HCT116 (cell line): ENCODE measurements around the gene NXPE3. TPM values are rescaled to one million over a fixed set of nuclear protein-coding genes. Genes with fewer than 3 reads are reported as not detected.
A peak's percentile ranks its signal among the peaks of the same experiment; 100 is the strongest.

Experiments used
- ATAC-seq: fragments of 200-7000 bp; cut with Tn5 transposase; 2 replicates; pipeline ENCODE4 v1.9.1; 2020; ENCODE audit warnings: mild to moderate bottlenecking, moderate library complexity
- BruUV-seq: library from RNA; stranded (reverse); fragments of 400-500 nt; replicated peaks from 2 replicates; lab custom pipeline; 2021; lab: Mats Ljungman, UMichigan
- CTCF ChIA-PET: fragments of 300-600 bp; sonication (Branson Sonifier 250); formaldehyde crosslinking; loops from one replicate; lab custom pipeline; 2021; ENCODE audit warnings: antibody characterized with exemption; lab: Charles Lee
- POLR2A ChIA-PET: fragments of 300-600, 350-600 bp; sonication (Branson Sonifier 250); formaldehyde crosslinking; loops from one replicate; lab custom pipeline; 2021; ENCODE audit warnings: antibody characterized with exemption; lab: Charles Lee
- RAD21 ChIA-PET, 2 experiments: fragments of 300-600 bp; sonication (Branson Sonifier 250); formaldehyde crosslinking; loops; one replicate each; lab custom pipeline; 2023; ENCODE audit warnings: low total read pairs in 2 of 2; ENCODE audit not compliant: uncharacterized antibody in 2 of 2, unreplicated experiment in 2 of 2, low non-redundant PET in 1 of 2; lab: Charles Lee
- DNase-seq: peaks from one replicate; pipeline ENCODE4 v3.0.0-alpha.2; 2010; ENCODE audit warnings: low read depth, low spot score
- H2AFZ ChIP-seq: fragments of 200-600 bp; shearing (Covaris generic), sonication (generic); 2 replicates; pipeline ENCODE4 v1.6.1; 2017; ENCODE audit warnings: low read depth, mixed run types, mixed read lengths, antibody characterized with exemption, low read length; ENCODE audit not compliant: poor library complexity, severe bottlenecking
- H3K27ac ChIP-seq: 2 replicates; pipeline ENCODE4 v1.5.1; 2012; ENCODE audit warnings: low read depth, low read length
- H3K27me3 ChIP-seq: fragments of 200-600 bp; sonication (generic); 2 replicates; pipeline ENCODE4 v1.6.1; 2016; ENCODE audit warnings: mixed run types, low read length, mixed read lengths; ENCODE audit not compliant: insufficient read depth
- H3K36me3 ChIP-seq, 2 experiments: fragments of 200-500 bp in 1 of 2; fragments of 200-600 bp in 1 of 2; sonication (Bioruptor generic) in 1 of 2; sonication (generic) in 1 of 2; 2 replicates each; pipeline versions ENCODE4 v1.5.1 to v1.6.1; 2014 to 2016; ENCODE audit warnings: low read length in 2 of 2, inconsistent platforms in 1 of 2, mixed read lengths in 1 of 2, mixed run types in 1 of 2; ENCODE audit not compliant: insufficient read depth in 2 of 2, control insufficient read depth in 1 of 2
- H3K4me1 ChIP-seq, 2 experiments: fragments of 200-600 bp in 1 of 2; sonication (generic) in 1 of 2; 2 replicates each; pipeline versions ENCODE4 v1.5.1 to v1.6.1; 2012 to 2017; ENCODE audit warnings: low read length in 2 of 2, inconsistent platforms in 1 of 2, mild to moderate bottlenecking in 1 of 2, mixed read lengths in 1 of 2, mixed run types in 1 of 2, moderate library complexity in 1 of 2; ENCODE audit not compliant: insufficient read depth in 2 of 2, control insufficient read depth in 1 of 2
- H3K4me2 ChIP-seq: fragments of 200-600 bp; sonication (generic); 2 replicates; pipeline ENCODE4 v1.6.1; 2017; ENCODE audit warnings: mixed run types, low read length, mixed read lengths
- H3K4me3 ChIP-seq, 2 experiments: fragments of 200-600 bp in 1 of 2; sonication (generic) in 1 of 2; replicated peaks in 1 of 2; 2 replicates each; pipeline ENCODE4 v1.5.1; 2011 to 2016; ENCODE audit warnings: low read length in 2 of 2, control low read depth in 1 of 2, low read depth in 1 of 2, mild to moderate bottlenecking in 1 of 2, mixed read lengths in 1 of 2, mixed run types in 1 of 2
- H3K79me2 ChIP-seq: fragments of 200-600 bp; sonication (generic); 2 replicates; pipeline ENCODE4 v1.6.1; 2017; ENCODE audit warnings: mild to moderate bottlenecking, mixed run types, low read length, moderate library complexity, mixed read lengths; ENCODE audit not compliant: insufficient read depth
- H3K9ac ChIP-seq: fragments of 200-600 bp; sonication (generic); 2 replicates; pipeline ENCODE4 v1.6.1; 2016; ENCODE audit warnings: low read length, mixed read lengths
- H3K9me2 ChIP-seq: fragments of 200-600 bp; sonication (generic), shearing (Covaris generic); 2 replicates; pipeline ENCODE4 v1.6.1; 2017; ENCODE audit warnings: mixed run types, mild to moderate bottlenecking, moderate library complexity; ENCODE audit not compliant: insufficient read depth
- H3K9me3 ChIP-seq, 2 experiments: fragments of 200-500 bp in 1 of 2; fragments of 200-600 bp in 1 of 2; sonication (Bioruptor generic) in 1 of 2; sonication (generic) in 1 of 2; 2 replicates each; pipeline ENCODE4 v1.6.1; 2014 to 2017; ENCODE audit warnings: low read length in 2 of 2, mixed read lengths in 2 of 2, inconsistent platforms in 1 of 2, low read depth in 1 of 2, mild to moderate bottlenecking in 1 of 2, mixed run types in 1 of 2, moderate library complexity in 1 of 2; ENCODE audit not compliant: control insufficient read depth in 1 of 2, insufficient read depth in 1 of 2
- H4K20me1 ChIP-seq: fragments of 200-600 bp; sonication (generic), shearing (Covaris generic); 2 replicates; pipeline ENCODE4 v1.6.1; 2017; ENCODE audit warnings: mixed run types, mild to moderate bottlenecking, moderate library complexity; ENCODE audit not compliant: insufficient read depth
- ATF3 ChIP-seq: IDR thresholded peaks from 2 replicates; pipeline ENCODE4 v1.6.1; 2012
- CBX3 ChIP-seq: IDR thresholded peaks from 2 replicates; pipeline ENCODE4 v1.6.1; 2012; ENCODE audit warnings: low read depth
- CEBPB ChIP-seq: IDR thresholded peaks from 2 replicates; pipeline ENCODE4 v1.6.1; 2012; ENCODE audit warnings: low read depth
- EGR1 ChIP-seq: IDR thresholded peaks from 2 replicates; pipeline ENCODE4 v1.6.1; 2012; ENCODE audit warnings: low read depth
- EZH2phosphoT487 ChIP-seq: fragments of 200-600 bp; IDR thresholded peaks from 2 replicates; pipeline ENCODE4 v1.6.1; 2018; ENCODE audit warnings: antibody characterized with exemption, borderline replicate concordance
- JUND ChIP-seq: IDR thresholded peaks from 2 replicates; pipeline ENCODE4 v1.6.1; 2012
- MAX ChIP-seq: IDR thresholded peaks from 2 replicates; pipeline ENCODE4 v1.6.1; 2012
- POLR2A ChIP-seq: IDR thresholded peaks from 2 replicates; pipeline ENCODE4 v1.7.0; 2011; ENCODE audit warnings: borderline replicate concordance; ENCODE audit not compliant: insufficient read depth, insufficient read length; ENCODE audit errors: extremely low read depth
- POLR2AphosphoS5 ChIP-seq: IDR thresholded peaks from 2 replicates; pipeline ENCODE4 v1.6.1; 2011; ENCODE audit warnings: mild to moderate bottlenecking, low read depth, low read length, moderate library complexity
- REST ChIP-seq: IDR thresholded peaks from 2 replicates; pipeline ENCODE4 v1.6.1; 2012; ENCODE audit warnings: low read depth
- SIN3A ChIP-seq: IDR thresholded peaks from 2 replicates; pipeline ENCODE4 v1.6.1; 2012; ENCODE audit warnings: low read depth
- SP1 ChIP-seq: IDR thresholded peaks from 2 replicates; pipeline ENCODE4 v1.6.1; 2012; ENCODE audit warnings: low read depth
- SRF ChIP-seq: IDR thresholded peaks from 2 replicates; pipeline ENCODE4 v1.6.1; 2012; ENCODE audit warnings: low read depth
- YY1 ChIP-seq: IDR thresholded peaks from 2 replicates; pipeline ENCODE4 v1.6.1; 2011; ENCODE audit warnings: low read length, low read depth, moderate library complexity, mild to moderate bottlenecking; ENCODE audit not compliant: insufficient replicate concordance; ENCODE audit errors: extremely low read depth
- ZBTB33 ChIP-seq: IDR thresholded peaks from 2 replicates; pipeline ENCODE4 v1.6.1; 2011; ENCODE audit warnings: mild to moderate bottlenecking, low read length, moderate library complexity; ENCODE audit not compliant: insufficient replicate concordance; ENCODE audit errors: extremely low read depth
- ZFX ChIP-seq: fragments of 450-650 bp; IDR thresholded peaks from 2 replicates; pipeline ENCODE4 v1.6.1; 2017
- ZNF274 ChIP-seq: fragments of 200-500 bp; sonication (Bioruptor generic); IDR thresholded peaks from 2 replicates; pipeline ENCODE4 v1.6.1; 2014; ENCODE audit warnings: mild to moderate bottlenecking, low read depth, low read length, inconsistent platforms
- intact Hi-C: fragments of 100-400 bp; cut with micrococcal nuclease; formaldehyde crosslinking; loops from 2 replicates; pipeline ENCODE4 v1.10.0; 2022
- total RNA-seq: library from RNA; stranded (reverse); gene quantifications from one replicate; pipeline ENCODE4 v1.2.1, GENCODE V29; 2021; ENCODE audit not compliant: unreplicated experiment

NXPE3 gene
- total RNA-seq, 1 experiment from 2014 or later = 4.3 TPM

GRCh38 chr3:101827211-101828174 is 48.5 kb downstream of the NXPE3 start (continued):
- TF ChIP-seq POLR2A (no peak), MAX (peak; percentile 76), SRF (no peak), SIN3A (peak; percentile 53; the same call in 1 of the 2 replicates), JUND (no peak), EZH2phosphoT487 (no peak)

- H2AFZ ChIP-seq = peak overlapping the region; percentile 59
- intact Hi-C loops = no loop called here
- peaks cover 12 to 19% of the 10 kb centered on the region in 2 experiments for H3K4me1 ChIP-seq
- H3K4me3 ChIP-seq = peak overlapping the region; percentile 56 to 67
- no peaks in the 10 kb centered on the region for H3K36me3 ChIP-seq
- no peaks in the 10 kb centered on the region for H3K9me2 ChIP-seq
- H3K4me2 ChIP-seq = peak overlapping the region; percentile 67
- no peaks in the 10 kb centered on the region for H3K27me3 ChIP-seq
- DNase-seq (no peak), ATAC-seq (no peak)
- peak overlapping the region; percentile 73 for H3K9ac ChIP-seq
- peak overlapping the region; percentile 74; the same call in 1 of the 2 replicates for H3K27ac ChIP-seq
- no TSS peak for BruUV-seq
- H3K79me2 ChIP-seq = no peaks in the 10 kb centered on the region
- H4K20me1 ChIP-seq = no peaks in the 10 kb centered on the region
- ChIA-PET RAD21 (no interaction called here), POLR2A (interaction anchor here (1.1 to 2.9 kb wide), 2 partner anchors 21 to 397 kb away, joined by 3 to 18 read pairs; partner anchors contain the start of gene NFKBIZ), CTCF (interaction anchor here (1.5 to 2.4 kb wide), 2 partner anchors 24 to 397 kb away, joined by 3 to 16 read pairs; no protein-coding TSS in a partner anchor)
- no peaks in the 10 kb centered on the region for H3K9me3 ChIP-seq
- TF ChIP-seq ATF3 = no peak
- no peak for TF ChIP-seq SP1
- no peak; the same call in 1 of the 2 replicates for TF ChIP-seq SRF
- no peak for TF ChIP-seq POLR2A
- no peak for TF ChIP-seq CEBPB
- no peak for TF ChIP-seq EGR1
- no peak for TF ChIP-seq ZBTB33
- TF ChIP-seq SIN3A = no peak
- TF ChIP-seq JUND = no peak
- no peak for TF ChIP-seq POLR2AphosphoS5
- TF ChIP-seq ZFX = no peak
- TF ChIP-seq ZNF274 = no peak
- no peak for TF ChIP-seq EZH2phosphoT487
- TF ChIP-seq REST = no peak
- TF ChIP-seq MAX = no peak
- no peak for TF ChIP-seq YY1
- TF ChIP-seq CBX3 = no peak
Measured at GRCh38 chr3:101828276-101828675, 49.3 kb downstream of the NXPE3 start.
